NT2/D1 (cell line): Measurements from ENCODE around the gene MICALL2.

Experiments used
- YY1 ChIP-seq: IDR thresholded peaks from 2 replicates; pipeline ENCODE4 v1.6.1; 2011; ENCODE audit not compliant: insufficient read length, insufficient read depth
- ZNF274 ChIP-seq: IDR thresholded peaks from 2 replicates; pipeline ENCODE4 v1.6.1; 2011; ENCODE audit warnings: mild to moderate bottlenecking, low read depth, low read length

DNA sequence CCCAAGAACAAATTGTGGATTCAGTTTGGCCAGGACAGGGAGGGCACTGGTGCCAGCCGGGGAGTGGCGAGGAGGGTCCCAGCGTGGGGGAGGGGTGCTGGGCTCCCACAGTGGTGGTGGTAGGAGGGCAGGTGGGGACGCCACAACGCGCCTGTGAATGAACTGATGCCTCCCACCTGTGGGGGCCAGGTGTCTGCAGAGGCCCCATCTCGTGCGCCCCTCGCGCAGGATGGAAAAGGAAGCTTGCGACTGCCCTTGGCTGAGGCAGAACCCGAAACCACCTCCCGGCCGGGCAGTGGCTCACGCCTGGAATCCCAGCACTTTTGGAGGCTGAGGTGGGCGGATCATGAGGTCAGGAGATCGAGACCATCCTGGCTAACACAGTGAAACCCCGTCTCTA is 72.0 kb downstream of the MICALL2 start:
- TF ChIP-seq YY1 = no peak
- no peak for TF ChIP-seq ZNF274
